Activated T-cell treated with anti-CD3 and anti-CD28 coated beads, Interleukin-2, amount 50 U/mL, for 4 hours (primary cell): ENCODE measurements around the gene HEATR5A. TPM values are rescaled to one million over a fixed set of nuclear protein-coding genes. Genes with fewer than 3 reads are reported as not detected.
"Not testable (repeated sequence)": the region's sequence is repeated elsewhere in the genome, so short reads cannot be mapped to it uniquely, and the experiment has no call there.

Experiments used
- ATAC-seq, 2 donors: fragments of 200-7000 bp; cut with Tn5 transposase; one replicate each; pipeline ENCODE4 v1.10.0; 2021
- DNase-seq: peaks from one replicate; pipeline ENCODE4 v3.0.0-alpha.2; 2020
- H3K27me3 Mint-ChIP-seq: one replicate; pipeline ENCODE4 v1.8.0; 2021; ENCODE audit warnings: low read depth, mixed read lengths
- H3K36me3 Mint-ChIP-seq: one replicate; pipeline ENCODE4 v1.8.0; 2022; ENCODE audit warnings: mixed read lengths; ENCODE audit not compliant: insufficient read depth
- H3K4me1 Mint-ChIP-seq: one replicate; pipeline ENCODE4 v1.8.0; 2021; ENCODE audit warnings: low read depth, mixed read lengths
- H3K4me3 Mint-ChIP-seq: one replicate; pipeline ENCODE4 v1.8.0; 2021; ENCODE audit warnings: mild to moderate bottlenecking, moderate library complexity, mixed read lengths
- H3K9me3 Mint-ChIP-seq: one replicate; pipeline ENCODE4 v1.8.0; 2021; ENCODE audit warnings: mixed read lengths
- total RNA-seq, 3 donors: library from RNA; stranded (reverse); gene quantifications; one replicate each; pipeline ENCODE4 v1.2.1, GENCODE V29; 2021

The HEATR5A gene
- total RNA-seq, 3 donors from 2014 or later, result 10.7 to 13.0 (median 12.0) TPM

GRCh38 chr14:31261859-31262731 lies 158.3 kb downstream of the HEATR5A start:
- Mint-ChIP-seq H3K36me3 (no peaks in the 10 kb centered on the region), H3K9me3 (no peaks in the 10 kb centered on the region), H3K4me1 (peaks cover 8% of the 10 kb centered on the region), H3K4me3 (no peak overlapping the region), H3K27me3 (no peaks in the 10 kb centered on the region)
- no peak for DNase-seq
- no peak for ATAC-seq

GRCh38 chr14:31261523-31261858 lies 158.9 kb downstream of the HEATR5A start:
- no peaks in the 10 kb centered on the region for H3K27me3 Mint-ChIP-seq
- peaks cover 8% of the 10 kb centered on the region for H3K4me1 Mint-ChIP-seq
- H3K9me3 Mint-ChIP-seq, result no peaks in the 10 kb centered on the region
- no peaks in the 10 kb centered on the region for H3K36me3 Mint-ChIP-seq
- no peak overlapping the region for H3K4me3 Mint-ChIP-seq
- DNase-seq (no peak), ATAC-seq (no peak)

GRCh38 chr14:31259040-31259435 lies 161.3 kb downstream of the HEATR5A start:
- H3K27me3 Mint-ChIP-seq, H3K36me3 Mint-ChIP-seq, H3K9me3 Mint-ChIP-seq, H3K4me1 Mint-ChIP-seq, DNase-seq, H3K4me3 Mint-ChIP-seq, ATAC-seq: not testable (repeated sequence)

- H3K4me3 Mint-ChIP-seq, result no peak overlapping the region
- no peaks in the 10 kb centered on the region for H3K4me1 Mint-ChIP-seq
- DNase-seq, result no peak
- H3K36me3 Mint-ChIP-seq, result no peaks in the 10 kb centered on the region
- no peaks in the 10 kb centered on the region for H3K9me3 Mint-ChIP-seq
- no peaks in the 10 kb centered on the region for H3K27me3 Mint-ChIP-seq
- ATAC-seq, result no peak
Measured at GRCh38 chr14:31258427-31259039, 161.8 kb downstream of the HEATR5A start.

GRCh38 chr14:31257554-31258426 lies 162.6 kb downstream of the HEATR5A start:
- not testable (repeated sequence) for ATAC-seq, H3K36me3 Mint-ChIP-seq, H3K9me3 Mint-ChIP-seq, H3K4me3 Mint-ChIP-seq, DNase-seq, H3K4me1 Mint-ChIP-seq, H3K27me3 Mint-ChIP-seq

- Mint-ChIP-seq H3K27me3 (no peaks in the 10 kb centered on the region), H3K36me3 (no peaks in the 10 kb centered on the region), H3K9me3 (no peaks in the 10 kb centered on the region), H3K4me3 (no peak overlapping the region), H3K4me1 (no peaks in the 10 kb centered on the region)
- DNase-seq (no peak), ATAC-seq (no peak)
Measured at GRCh38 chr14:31257244-31257553, 163.2 kb downstream of the HEATR5A start.

GRCh38 chr14:31256534-31257243 lies 163.7 kb downstream of the HEATR5A start:
- Mint-ChIP-seq H3K36me3 (no peaks in the 10 kb centered on the region), H3K27me3 (no peaks in the 10 kb centered on the region), H3K4me1 (no peaks in the 10 kb centered on the region), H3K9me3 (no peaks in the 10 kb centered on the region), H3K4me3 (no peak overlapping the region)
- ATAC-seq (no peak), DNase-seq (no peak)

GRCh38 chr14:31255918-31256317 lies 164.4 kb downstream of the HEATR5A start:
- H3K4me1 Mint-ChIP-seq, H3K4me3 Mint-ChIP-seq, ATAC-seq, H3K36me3 Mint-ChIP-seq, H3K9me3 Mint-ChIP-seq, DNase-seq, H3K27me3 Mint-ChIP-seq: not testable (repeated sequence)

GRCh38 chr14:31255286-31255685 lies 165.1 kb downstream of the HEATR5A start:
- no peak overlapping the region for H3K4me3 Mint-ChIP-seq
- peaks cover 1% of the 10 kb centered on the region for H3K4me1 Mint-ChIP-seq
- ATAC-seq (no peak), DNase-seq (no peak)
- no peaks in the 10 kb centered on the region for H3K27me3 Mint-ChIP-seq
- H3K36me3 Mint-ChIP-seq, result no peaks in the 10 kb centered on the region
- H3K9me3 Mint-ChIP-seq, result no peaks in the 10 kb centered on the region

- no peaks in the 10 kb centered on the region for H3K9me3 Mint-ChIP-seq
- no peak overlapping the region for H3K4me3 Mint-ChIP-seq
- no peaks in the 10 kb centered on the region for H3K36me3 Mint-ChIP-seq
- peaks cover 1% of the 10 kb centered on the region for H3K4me1 Mint-ChIP-seq
- DNase-seq (no peak), ATAC-seq (no peak)
- H3K27me3 Mint-ChIP-seq, result no peaks in the 10 kb centered on the region
Measured at GRCh38 chr14:31253746-31254471, 166.4 kb downstream of the HEATR5A start.

- Mint-ChIP-seq H3K36me3 (no peaks in the 10 kb centered on the region), H3K9me3 (no peaks in the 10 kb centered on the region), H3K27me3 (no peaks in the 10 kb centered on the region), H3K4me3 (no peak overlapping the region), H3K4me1 (peaks cover 1% of the 10 kb centered on the region)
- ATAC-seq, result no peak
- no peak for DNase-seq
Measured at GRCh38 chr14:31252865-31253264, 167.5 kb downstream of the HEATR5A start.

GRCh38 chr14:31251028-31251958 lies 169.1 kb downstream of the HEATR5A start:
- H3K4me1 Mint-ChIP-seq, result peaks cover 1% of the 10 kb centered on the region
- H3K9me3 Mint-ChIP-seq, result no peaks in the 10 kb centered on the region
- H3K36me3 Mint-ChIP-seq, result no peaks in the 10 kb centered on the region
- no peak overlapping the region for H3K4me3 Mint-ChIP-seq
- ATAC-seq, result no peak
- H3K27me3 Mint-ChIP-seq, result no peaks in the 10 kb centered on the region
- DNase-seq, result no peak

- no peaks in the 10 kb centered on the region for H3K36me3 Mint-ChIP-seq
- DNase-seq, result no peak
- H3K4me3 Mint-ChIP-seq, result no peak overlapping the region
- peaks cover 12% of the 10 kb centered on the region for H3K4me1 Mint-ChIP-seq
- no peaks in the 10 kb centered on the region for H3K9me3 Mint-ChIP-seq
- ATAC-seq, result no peak
- no peaks in the 10 kb centered on the region for H3K27me3 Mint-ChIP-seq
Measured at GRCh38 chr14:31244626-31245025, 175.7 kb downstream of the HEATR5A start.
